Activated CD4-positive, CD25-positive, alpha-beta regulatory T cell (primary cell): ENCODE results near the gene PRSS37.

Experiments
- DNase-seq, 4 experiments: peaks; one replicate each; lab custom pipeline; 2025; lab: John Stamatoyannopoulos, UW

The PRSS37 gene

DNA sequence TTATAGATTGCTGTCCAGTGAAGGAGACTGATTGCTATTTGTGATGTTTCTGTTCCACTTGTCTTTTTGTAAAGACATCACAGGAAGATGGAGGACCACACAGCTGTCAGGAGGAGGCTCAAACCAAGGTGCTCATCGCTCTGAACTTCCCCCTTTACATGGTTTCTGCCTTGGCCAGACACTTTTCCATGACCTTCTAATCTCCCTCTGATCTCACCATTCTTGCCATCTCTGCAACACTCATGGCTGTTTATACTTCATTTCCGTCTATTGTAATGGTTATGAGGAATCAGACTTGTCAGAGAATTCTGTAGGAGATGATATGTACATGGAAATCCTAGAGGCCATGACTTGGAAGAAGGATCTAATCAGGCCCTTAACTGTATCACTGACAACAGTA is 53.0 kb downstream of the PRSS37 start:
- DNase-seq: no peak
